ENCODE results near the gene AATK.

- TF ChIP-seq, protein P1, sequence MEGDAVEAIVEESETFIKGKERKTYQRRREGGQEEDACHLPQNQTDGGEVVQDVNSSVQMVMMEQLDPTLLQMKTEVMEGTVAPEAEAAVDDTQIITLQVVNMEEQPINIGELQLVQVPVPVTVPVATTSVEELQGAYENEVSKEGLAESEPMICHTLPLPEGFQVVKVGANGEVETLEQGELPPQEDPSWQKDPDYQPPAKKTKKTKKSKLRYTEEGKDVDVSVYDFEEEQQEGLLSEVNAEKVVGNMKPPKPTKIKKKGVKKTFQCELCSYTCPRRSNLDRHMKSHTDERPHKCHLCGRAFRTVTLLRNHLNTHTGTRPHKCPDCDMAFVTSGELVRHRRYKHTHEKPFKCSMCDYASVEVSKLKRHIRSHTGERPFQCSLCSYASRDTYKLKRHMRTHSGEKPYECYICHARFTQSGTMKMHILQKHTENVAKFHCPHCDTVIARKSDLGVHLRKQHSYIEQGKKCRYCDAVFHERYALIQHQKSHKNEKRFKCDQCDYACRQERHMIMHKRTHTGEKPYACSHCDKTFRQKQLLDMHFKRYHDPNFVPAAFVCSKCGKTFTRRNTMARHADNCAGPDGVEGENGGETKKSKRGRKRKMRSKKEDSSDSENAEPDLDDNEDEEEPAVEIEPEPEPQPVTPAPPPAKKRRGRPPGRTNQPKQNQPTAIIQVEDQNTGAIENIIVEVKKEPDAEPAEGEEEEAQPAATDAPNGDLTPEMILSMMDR (IDR thresholded peaks at IDR 0.05) = no peak
- no peak for TF ChIP-seq POLR2A (IDR thresholded peaks at IDR 0.05)
Measured at GRCh38 chr17:81202318-81202717, 36.3 kb upstream of the AATK start.

Data from thyroid gland (tissue), 4 donors.